Fibroblast of skin of abdomen (primary cell): Measurements from ENCODE around the gene VIPR2.
"Not testable (repeated sequence)": the region's sequence is repeated elsewhere in the genome, so short reads cannot be mapped to it uniquely, and the experiment has no call there.

Experiments
- DNase-seq: peaks from one replicate; pipeline ENCODE4 v3.0.0-alpha.2; 2013

The VIPR2 gene

DNA sequence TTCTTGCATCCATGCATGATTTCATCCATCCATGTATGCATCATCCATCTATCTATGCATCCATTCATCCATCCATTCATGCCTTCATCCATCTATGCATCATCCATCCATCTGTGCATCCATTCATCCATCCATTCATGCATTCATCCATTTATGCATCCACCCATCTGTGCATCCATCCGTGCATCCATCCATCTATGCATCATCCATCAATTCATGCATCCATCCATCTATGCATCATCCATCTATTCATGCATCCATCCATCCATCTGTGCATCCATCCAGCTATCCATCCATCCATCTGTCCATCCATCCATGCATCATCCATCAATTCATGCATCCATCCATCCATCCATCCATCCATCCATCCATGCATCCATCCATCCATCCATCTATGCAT is 157.0 kb downstream of the VIPR2 start:
- no peak for DNase-seq

DNA sequence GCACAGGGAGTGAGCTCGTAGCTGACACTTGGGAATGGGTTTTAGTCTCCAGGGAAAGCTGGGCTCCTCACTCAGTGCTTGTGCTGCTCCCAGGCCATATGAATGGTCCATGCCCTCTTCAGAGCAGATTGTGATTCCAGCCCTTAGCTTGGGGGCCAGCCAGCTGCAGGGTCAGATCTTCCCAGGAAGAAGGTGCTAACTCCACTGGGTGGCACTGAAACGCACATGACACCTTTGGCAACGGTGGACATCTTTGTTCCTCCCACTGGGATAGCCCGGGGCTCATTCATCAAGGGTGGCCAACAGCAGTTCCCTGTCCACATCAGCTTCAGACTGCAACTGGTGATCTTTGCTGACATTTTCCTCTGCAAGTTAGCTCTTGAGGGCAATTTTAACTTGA is 159.1 kb downstream of the VIPR2 start:
- no peak for DNase-seq

DNA sequence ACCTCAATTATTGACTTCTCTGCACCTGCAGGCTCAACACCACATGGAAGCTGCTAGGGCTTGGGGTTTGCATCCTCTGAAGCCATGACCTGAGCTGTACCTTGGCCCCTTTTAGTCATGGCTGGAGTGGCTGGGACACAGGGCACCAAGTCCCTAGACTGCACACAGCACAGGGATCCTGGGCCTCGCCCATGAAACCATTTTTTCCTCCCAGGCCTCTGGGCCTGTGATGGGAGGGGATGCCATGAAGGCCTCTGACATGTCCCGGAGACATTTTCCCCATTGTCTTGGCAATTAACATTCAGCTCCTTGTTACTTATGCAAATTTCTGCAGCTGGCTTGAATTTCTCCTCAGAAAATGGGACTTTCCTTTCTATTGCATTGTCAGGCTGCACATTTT is 160.7 kb downstream of the VIPR2 start:
- DNase-seq: not testable (repeated sequence)

DNA sequence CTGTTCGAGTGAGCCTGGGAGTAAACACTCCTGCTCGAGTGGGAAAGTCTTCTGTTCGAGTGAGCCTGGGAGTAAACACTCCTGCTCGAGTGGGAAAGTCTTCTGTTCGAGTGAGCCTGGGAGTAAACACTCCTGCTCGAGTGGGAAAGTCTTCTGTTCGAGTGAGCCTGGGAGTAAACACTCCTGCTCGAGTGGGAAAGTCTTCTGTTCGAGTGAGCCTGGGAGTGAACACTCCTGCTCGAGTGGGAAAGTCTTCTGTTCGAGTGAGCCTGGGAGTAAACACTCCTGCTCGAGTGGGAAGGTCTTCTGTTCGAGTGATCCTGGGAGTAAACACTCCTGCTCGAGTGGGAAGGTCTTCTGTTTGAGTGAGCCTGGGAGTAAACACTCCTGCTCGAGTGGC is 162.6 kb downstream of the VIPR2 start:
- not testable (repeated sequence) for DNase-seq

DNA sequence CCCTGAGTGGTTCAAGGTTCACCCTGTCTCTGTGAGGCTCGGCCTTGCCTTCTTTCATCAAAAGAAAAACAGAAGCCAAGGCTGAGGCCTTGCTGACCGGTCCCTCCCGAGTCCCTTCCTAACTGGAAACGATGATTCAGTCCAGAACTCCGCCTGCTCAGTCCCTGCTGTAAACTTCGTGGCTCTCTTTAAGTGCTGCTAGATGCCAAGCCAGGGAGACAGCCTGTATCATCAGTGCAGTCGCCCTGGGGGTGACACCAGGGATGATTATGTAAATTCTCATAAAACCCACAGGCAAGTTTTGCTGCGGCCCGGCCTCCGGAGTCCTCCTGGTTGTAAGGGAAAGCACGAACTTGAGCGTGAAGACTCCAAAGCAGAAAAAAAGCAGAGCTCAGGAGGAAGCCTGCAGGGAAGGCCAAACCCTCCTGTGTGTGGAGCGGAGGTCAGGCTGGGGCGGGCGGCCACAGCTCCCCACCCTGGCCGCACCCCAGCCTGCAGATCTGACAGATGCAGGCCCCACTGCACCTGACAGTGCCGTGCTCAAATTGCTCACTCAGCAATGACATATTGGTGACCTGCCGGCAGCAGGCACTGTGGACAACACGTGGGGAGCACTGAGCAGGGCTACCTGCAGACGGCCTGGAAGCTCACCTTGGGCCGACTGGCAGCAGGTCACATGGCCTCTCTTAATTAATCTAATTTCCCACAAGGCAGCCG is 164.9 kb downstream of the VIPR2 start:
- no peak for DNase-seq

DNA sequence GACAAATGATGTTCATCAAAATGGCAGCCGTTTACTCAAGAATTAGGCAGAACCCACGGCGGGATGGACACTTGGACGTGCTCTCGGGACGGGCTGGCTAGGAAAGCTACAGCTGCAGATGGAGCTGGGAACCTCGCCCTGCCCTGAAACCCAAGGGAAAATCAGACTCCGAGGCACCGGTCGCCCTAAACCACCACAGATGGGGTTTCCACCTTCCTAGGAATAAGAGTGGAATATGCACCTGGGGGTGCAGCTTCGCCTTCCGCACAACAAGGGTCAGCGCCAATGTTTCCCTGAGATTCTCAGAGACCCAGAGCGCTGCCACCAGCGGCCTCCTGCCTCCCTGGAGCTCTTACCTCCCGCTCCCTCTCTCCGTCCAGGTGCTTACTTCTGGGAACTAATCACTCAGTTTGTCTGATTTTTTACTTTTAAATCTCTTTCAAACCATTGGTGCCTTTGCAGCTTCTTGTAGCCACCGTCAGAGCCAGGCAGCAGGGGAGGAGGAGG is 165.6 kb downstream of the VIPR2 start:
- DNase-seq: no peak
